ENCODE results near the gene NUCB2. TPM values are rescaled to one million over a fixed set of nuclear protein-coding genes. Genes with fewer than 3 reads are reported as not detected.

NUCB2 gene
- polyA plus RNA-seq, 3 donors = 8.6 to 41.3 (median 31.4) TPM

- Mint-ChIP-seq H3K4me1 (peaks cover 2% of the 10 kb centered on the region), H3K4me3 (no peak overlapping the region), H3K36me3 (peaks cover 34 to 59% of the 10 kb centered on the region in 2 donors), H3K27ac (no peak overlapping the region), H3K9me3 (no peaks in the 10 kb centered on the region), H3K27me3 (ENCODE audit: low read depth in 3 of 3) (no peaks in the 10 kb centered on the region)
- Histone ChIP-seq H3K79me2 (ENCODE audit: insufficient read depth, low read length) (peaks cover 3% of the 10 kb centered on the region), H3K4me3 (replicated peaks in 1 of 3; ENCODE audit: low read depth in 2 of 3, low read length in 3 of 3) (no peak overlapping the region), H2AFZ (ENCODE audit: insufficient read depth, low read depth, low read length, poor library complexity, severe bottlenecking) (no peak overlapping the region), H3K9ac (ENCODE audit: insufficient read depth, low read length, poor library complexity, severe bottlenecking) (no peak overlapping the region), H3K4me1 (ENCODE audit: control insufficient read depth in 1 of 2, insufficient read depth in 2 of 2, low read length in 2 of 2) (no peaks in the 10 kb centered on the region), H3K4me2 (replicated peaks; ENCODE audit: extremely low read depth, low read length, poor library complexity, severe bottlenecking) (no peak overlapping the region), H3K9me3 (replicated peaks in 1 of 2; ENCODE audit: control insufficient read depth in 1 of 2, insufficient read depth in 1 of 2, low read length in 2 of 2) (no peaks in the 10 kb centered on the region), H3K36me3 (replicated peaks in 1 of 2; ENCODE audit: control insufficient read depth in 1 of 2, insufficient read depth in 2 of 2, low read length in 2 of 2) (peaks cover 24 to 55% of the 10 kb centered on the region in 2 donors), H3K27ac (ENCODE audit: low read depth in 1 of 2, low read length in 2 of 2) (no peak overlapping the region), H4K20me1 (ENCODE audit: insufficient read depth, low read length) (no peaks in the 10 kb centered on the region), H3K27me3 (ENCODE audit: control insufficient read depth in 2 of 2, insufficient read depth in 2 of 2, low read length in 2 of 2) (no peaks in the 10 kb centered on the region)
- WGBS (ENCODE audit: insufficient coverage) = 90% methylated on average over 2 of the region's 4 CpGs
- intact Hi-C loops (cut with micrococcal nuclease) = no loop called here
- no peak for DNase-seq
- TF ChIP-seq, protein P1, sequence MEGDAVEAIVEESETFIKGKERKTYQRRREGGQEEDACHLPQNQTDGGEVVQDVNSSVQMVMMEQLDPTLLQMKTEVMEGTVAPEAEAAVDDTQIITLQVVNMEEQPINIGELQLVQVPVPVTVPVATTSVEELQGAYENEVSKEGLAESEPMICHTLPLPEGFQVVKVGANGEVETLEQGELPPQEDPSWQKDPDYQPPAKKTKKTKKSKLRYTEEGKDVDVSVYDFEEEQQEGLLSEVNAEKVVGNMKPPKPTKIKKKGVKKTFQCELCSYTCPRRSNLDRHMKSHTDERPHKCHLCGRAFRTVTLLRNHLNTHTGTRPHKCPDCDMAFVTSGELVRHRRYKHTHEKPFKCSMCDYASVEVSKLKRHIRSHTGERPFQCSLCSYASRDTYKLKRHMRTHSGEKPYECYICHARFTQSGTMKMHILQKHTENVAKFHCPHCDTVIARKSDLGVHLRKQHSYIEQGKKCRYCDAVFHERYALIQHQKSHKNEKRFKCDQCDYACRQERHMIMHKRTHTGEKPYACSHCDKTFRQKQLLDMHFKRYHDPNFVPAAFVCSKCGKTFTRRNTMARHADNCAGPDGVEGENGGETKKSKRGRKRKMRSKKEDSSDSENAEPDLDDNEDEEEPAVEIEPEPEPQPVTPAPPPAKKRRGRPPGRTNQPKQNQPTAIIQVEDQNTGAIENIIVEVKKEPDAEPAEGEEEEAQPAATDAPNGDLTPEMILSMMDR (IDR thresholded peaks at IDR 0.05) = no peak
Measured at GRCh38 chr11:17300372-17300771, 23.8 kb downstream of the NUCB2 start.

DNA sequence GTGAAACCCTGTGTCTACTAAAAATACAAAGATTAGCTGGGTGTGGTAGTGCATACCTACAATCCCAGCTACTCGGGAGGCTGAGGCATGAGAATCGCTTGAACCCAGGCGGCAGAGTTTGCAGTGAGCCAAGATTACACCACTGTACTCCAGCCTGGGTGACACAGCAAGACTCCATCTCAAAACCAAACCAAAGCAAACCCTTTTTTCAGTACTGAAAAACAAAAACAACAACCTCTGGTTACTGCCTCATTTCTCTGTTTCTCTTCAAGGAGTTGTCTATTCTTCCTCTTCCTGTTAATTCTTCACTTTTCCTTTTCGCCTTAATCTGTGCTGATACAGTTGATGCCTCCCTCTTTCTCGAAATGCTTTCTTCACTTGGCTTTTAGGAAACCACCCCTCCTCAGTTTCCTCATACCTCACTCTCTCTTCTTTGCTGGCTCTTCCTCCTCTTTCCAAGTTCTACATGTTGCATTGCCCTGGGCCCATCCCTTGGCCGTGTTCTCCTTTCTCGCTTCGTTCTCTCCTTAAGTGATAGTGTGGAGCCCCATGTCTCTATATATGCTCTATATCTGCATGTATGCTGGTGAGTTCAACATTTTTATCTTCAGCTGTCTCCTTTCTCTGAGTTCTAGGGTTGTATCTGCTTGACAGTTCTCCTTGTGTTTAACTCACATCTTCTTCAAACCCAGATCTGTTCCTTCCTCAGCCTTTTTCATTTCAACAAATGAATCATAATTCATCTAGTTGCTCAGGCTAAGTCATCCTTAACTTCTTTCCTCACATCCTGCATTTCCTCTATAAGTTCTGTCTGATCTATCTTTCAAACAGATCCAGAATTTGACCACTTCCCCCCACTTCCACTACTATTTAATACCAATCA lies 37.1 kb downstream of the NUCB2 start:
- TF ChIP-seq, protein P1 (IDR thresholded peaks at IDR 0.05) = no peak
- 78% methylated on average over 3 of the region's 8 CpGs for WGBS (ENCODE audit: insufficient coverage)
- Histone ChIP-seq H3K79me2 (ENCODE audit: insufficient read depth, low read length) (no peaks in the 10 kb centered on the region), H2AFZ (ENCODE audit: insufficient read depth, low read depth, low read length, poor library complexity, severe bottlenecking) (no peak overlapping the region), H3K4me1 (ENCODE audit: control insufficient read depth in 1 of 2, insufficient read depth in 2 of 2, low read length in 2 of 2) (no peaks in the 10 kb centered on the region), H4K20me1 (ENCODE audit: insufficient read depth, low read length) (no peaks in the 10 kb centered on the region), H3K27me3 (ENCODE audit: control insufficient read depth in 2 of 2, insufficient read depth in 2 of 2, low read length in 2 of 2) (no peaks in the 10 kb centered on the region), H3K36me3 (replicated peaks in 1 of 2; ENCODE audit: control insufficient read depth in 1 of 2, insufficient read depth in 2 of 2, low read length in 2 of 2) (peaks cover 43 to 85% of the 10 kb centered on the region in 2 donors), H3K4me2 (replicated peaks; ENCODE audit: extremely low read depth, low read length, poor library complexity, severe bottlenecking) (no peak overlapping the region), H3K9ac (ENCODE audit: insufficient read depth, low read length, poor library complexity, severe bottlenecking) (no peak overlapping the region), H3K4me3 (replicated peaks in 1 of 3; ENCODE audit: low read depth in 2 of 3, low read length in 3 of 3) (no peak overlapping the region), H3K27ac (ENCODE audit: low read depth in 1 of 2, low read length in 2 of 2) (no peak overlapping the region), H3K9me3 (replicated peaks in 1 of 2; ENCODE audit: control insufficient read depth in 1 of 2, insufficient read depth in 1 of 2, low read length in 2 of 2) (no peaks in the 10 kb centered on the region)
- intact Hi-C loops (cut with micrococcal nuclease) = no loop called here
- Mint-ChIP-seq H3K9me3 (no peaks in the 10 kb centered on the region), H3K27ac (no peak overlapping the region), H3K27me3 (ENCODE audit: low read depth in 3 of 3) (no peaks in the 10 kb centered on the region), H3K4me1 (no peaks in the 10 kb centered on the region), H3K4me3 (no peak overlapping the region), H3K36me3 (peaks cover 24 to 32% of the 10 kb centered on the region in 2 donors)
- no peak for DNase-seq

Data from CD14-positive monocyte (primary cell).